HepG2 (cell line): Measurements from ENCODE around the gene SERPINA6. TPM values are rescaled to one million over a fixed set of nuclear protein-coding genes. Genes with fewer than 3 reads are reported as not detected.
A peak's percentile ranks its signal among the peaks of the same experiment; 100 is the strongest.

ENCODE experiments used
- ARNTL ChIP-seq: sonication (generic); formaldehyde crosslinking; IDR thresholded peaks from 2 replicates; pipeline ENCODE4 v1.4.0; 2020; ENCODE audit warnings: mild to moderate bottlenecking, missing genetic modification reagents
- ATF7 ChIP-seq, 2 experiments: fragments of 450-650 bp in 1 of 2; sonication (generic) in 1 of 2; formaldehyde crosslinking in 1 of 2; IDR thresholded peaks; 2 replicates each; pipeline versions ENCODE4 v1.4.0 to v1.6.1; 2016 to 2020; ENCODE audit warnings: antibody characterized with exemption in 1 of 2, mild to moderate bottlenecking in 1 of 2, missing genetic modification reagents in 1 of 2
- EHMT2 ChIP-seq: fragments of 200-600 bp; sonication (generic); IDR thresholded peaks from 2 replicates; pipeline ENCODE4 v1.7.0; 2017; ENCODE audit warnings: antibody characterized with exemption, low read depth, low read length, borderline replicate concordance
- ELF3 ChIP-seq: IDR thresholded peaks from 2 replicates; pipeline ENCODE4 v1.6.1; 2016; ENCODE audit warnings: missing genetic modification reagents, missing compliant biosample characterization
- ESRRA ChIP-seq: sonication (generic); formaldehyde crosslinking; IDR thresholded peaks from 2 replicates; pipeline ENCODE4 v1.5.1; 2020; ENCODE audit warnings: mild to moderate bottlenecking, low read depth, missing genetic modification reagents
- FOXK1 ChIP-seq: sonication (generic); formaldehyde crosslinking; IDR thresholded peaks from 2 replicates; pipeline ENCODE4 v1.4.0; 2020; ENCODE audit warnings: low read depth, missing genetic modification reagents, borderline replicate concordance
- FOXM1 ChIP-seq: sonication (generic); formaldehyde crosslinking; IDR thresholded peaks from 2 replicates; pipeline ENCODE4 v1.5.0; 2020; ENCODE audit warnings: missing genetic modification reagents
- MAFF ChIP-seq: IDR thresholded peaks from 2 replicates; pipeline ENCODE4 v1.6.1; 2011; ENCODE audit warnings: low read depth, low read length, improper control_type of control experiment
- PRPF4 ChIP-seq: fragments of 200-400 bp; formaldehyde crosslinking; IDR thresholded peaks from 2 replicates; pipeline ENCODE4 v1.6.1; 2016; ENCODE audit warnings: low read length, low read depth; ENCODE audit not compliant: poor library complexity, severe bottlenecking
- SOX13 ChIP-seq, 3 experiments: fragments of 450-650 bp in 1 of 3; sonication (generic) in 1 of 3; formaldehyde crosslinking in 1 of 3; IDR thresholded peaks in 2 of 3; conservative IDR thresholded peaks in 1 of 3; 2 replicates each; pipeline versions ENCODE4 v1.5.0 to v1.6.1; 2016 to 2020; ENCODE audit warnings: antibody characterized with exemption in 1 of 3, mild to moderate bottlenecking in 1 of 3, missing compliant biosample characterization in 1 of 3, missing genetic modification reagents in 1 of 3, moderate library complexity in 1 of 3
- TGIF2 ChIP-seq: IDR thresholded peaks from 2 replicates; pipeline ENCODE4 v1.6.1; 2016; ENCODE audit warnings: control low read depth, missing compliant biosample characterization
- ZNF232 ChIP-seq: sonication (generic); formaldehyde crosslinking; IDR thresholded peaks from 2 replicates; pipeline ENCODE4 v1.4.0; 2020; ENCODE audit warnings: missing genetic modification reagents, borderline replicate concordance
- polyA plus RNA-seq, 8 experiments: library from polyadenylated mRNA; depleted of rRNA in 3 of 8; stranded (reverse) in 7 of 8; unstranded in 1 of 8; fragments of >200 nt; fragmentation: Illumina TruSeq in 4 of 8; extraction: Trizol in 4 of 8; gene quantifications; 2 replicates each; pipeline versions ENCODE4 v1.2.1 to v1.2.3, GENCODE V29; 2011 to 2016; ENCODE audit warnings: low read depth in 4 of 8, missing spikeins in 1 of 8, mixed read lengths in 1 of 8; ENCODE audit not compliant: insufficient read depth in 1 of 8
- total RNA-seq, 5 experiments: library from RNA; depleted of rRNA; stranded (reverse); fragments of >200 nt; fragmentation: Illumina TruSeq; extraction: Trizol; gene quantifications; 2 replicates each; pipeline ENCODE4 v1.2.3, GENCODE V29; 2016; ENCODE audit warnings: low read depth in 1 of 5
- TF ChIP-seq, protein P1 (sequence below): IDR thresholded peaks from 2 replicates; pipeline ENCODE4 v1.6.1; 2016; ENCODE audit warnings: missing biosample characterization, missing genetic modification reagents, low read depth
- TF ChIP-seq, protein P2 (sequence below): sonication (generic); formaldehyde crosslinking; IDR thresholded peaks from 2 replicates; pipeline ENCODE4 v1.5.0; 2020; ENCODE audit warnings: mild to moderate bottlenecking, missing genetic modification reagents, borderline replicate concordance
- TF ChIP-seq, protein P3 (sequence below): sonication (generic); IDR thresholded peaks from 2 replicates; pipeline ENCODE4 v1.6.1; 2016; ENCODE audit warnings: low read depth, borderline replicate concordance
- TF ChIP-seq, protein P4 (sequence below), 2 experiments: sonication (generic) in 1 of 2; formaldehyde crosslinking in 1 of 2; IDR thresholded peaks; 2 replicates each; pipeline versions ENCODE4 v1.4.0 to v1.6.1; 2016 to 2020; ENCODE audit warnings: borderline replicate concordance in 1 of 2, low read depth in 1 of 2, mild to moderate bottlenecking in 1 of 2, missing genetic modification reagents in 1 of 2

The SERPINA6 gene
- total and polyA plus RNA-seq, 2 of the 13 experiments (the other 11 are each of a cell fraction or from before 2014, with no cell fraction given) = 260 to 333 TPM

DNA sequence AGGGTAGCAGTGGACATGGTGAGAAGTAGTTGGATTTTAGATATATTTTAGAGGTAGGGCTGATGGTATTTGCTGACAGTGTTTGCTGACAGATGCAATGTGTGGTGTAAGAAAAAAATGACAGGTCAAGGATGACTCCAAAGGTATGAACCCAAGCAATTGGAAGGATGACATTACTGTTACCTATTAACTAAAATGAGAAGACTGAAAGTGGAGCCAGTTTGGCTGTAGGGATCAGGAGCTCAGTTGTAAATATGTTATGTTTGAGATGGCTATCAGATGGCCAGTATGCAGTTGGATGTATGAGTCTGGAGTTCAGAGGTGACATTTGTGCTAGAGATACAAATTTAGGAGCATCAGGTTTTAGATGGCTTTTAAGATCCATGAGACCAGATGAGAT, 17.4 kb upstream of the SERPINA6 start (continued):
- TF ChIP-seq, protein P1, sequence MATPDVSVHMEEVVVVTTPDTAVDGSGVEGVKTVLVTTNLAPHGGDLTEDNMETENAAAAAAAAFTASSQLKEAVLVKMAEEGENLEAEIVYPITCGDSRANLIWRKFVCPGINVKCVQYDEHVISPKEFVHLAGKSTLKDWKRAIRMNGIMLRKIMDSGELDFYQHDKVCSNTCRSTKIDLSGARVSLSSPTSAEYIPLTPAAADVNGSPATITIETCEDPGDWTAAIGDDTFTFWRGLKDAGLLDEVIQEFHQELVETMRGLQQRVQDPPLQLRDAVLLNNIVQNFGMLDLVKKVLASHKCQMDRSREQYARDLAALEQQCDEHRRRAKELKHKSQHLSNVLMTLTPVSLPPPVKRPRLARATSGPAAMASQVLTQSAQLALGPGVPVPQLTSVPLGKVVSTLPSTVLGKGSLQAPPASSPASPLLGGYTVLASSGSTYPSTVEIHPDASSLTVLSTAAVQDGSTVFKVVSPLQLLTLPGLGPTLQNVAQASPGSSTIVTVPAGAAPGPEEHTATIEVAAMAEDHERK (CRISPR knock-in tag) = no peak
- TF ChIP-seq ESRRA (no peak; the same call in 1 of the 2 replicates), EHMT2 (peak; percentile 77; the same call in 1 of the 2 replicates), ARNTL (CRISPR knock-in tag) (peak; percentile 41; the same call in 1 of the 2 replicates), ELF3 (peak; percentile 70; the same call in 1 of the 2 replicates), FOXK1 (peak; percentile 66; the same call in 1 of the 2 replicates), TGIF2 (peak; percentile 96), ATF7 (IDR thresholded peaks at IDR 0.05) (0 out of 2 replicates have a peak, but pooled peaks have one; percentile 12), ATF7 (CRISPR knock-in tag; IDR thresholded peaks at IDR 0.05) (no peak; the same call in 1 of the 2 replicates), ZNF232 (CRISPR knock-in tag) (no peak), SOX13 (IDR thresholded peaks at IDR 0.05) (no peak; the same call in 1 of the 2 replicates), SOX13 (CRISPR knock-in tag; conservative IDR thresholded peaks at IDR 0.05 in 1 of 2, IDR thresholded peaks at IDR 0.05 in 1 of 2) (peak in 1 of 2 experiments; percentile 86; a peak in 2 of 4 replicates), FOXM1 (CRISPR knock-in tag) (no peak), MAFF (peak; percentile 94), PRPF4 (no peak)
- TF ChIP-seq, protein P2, sequence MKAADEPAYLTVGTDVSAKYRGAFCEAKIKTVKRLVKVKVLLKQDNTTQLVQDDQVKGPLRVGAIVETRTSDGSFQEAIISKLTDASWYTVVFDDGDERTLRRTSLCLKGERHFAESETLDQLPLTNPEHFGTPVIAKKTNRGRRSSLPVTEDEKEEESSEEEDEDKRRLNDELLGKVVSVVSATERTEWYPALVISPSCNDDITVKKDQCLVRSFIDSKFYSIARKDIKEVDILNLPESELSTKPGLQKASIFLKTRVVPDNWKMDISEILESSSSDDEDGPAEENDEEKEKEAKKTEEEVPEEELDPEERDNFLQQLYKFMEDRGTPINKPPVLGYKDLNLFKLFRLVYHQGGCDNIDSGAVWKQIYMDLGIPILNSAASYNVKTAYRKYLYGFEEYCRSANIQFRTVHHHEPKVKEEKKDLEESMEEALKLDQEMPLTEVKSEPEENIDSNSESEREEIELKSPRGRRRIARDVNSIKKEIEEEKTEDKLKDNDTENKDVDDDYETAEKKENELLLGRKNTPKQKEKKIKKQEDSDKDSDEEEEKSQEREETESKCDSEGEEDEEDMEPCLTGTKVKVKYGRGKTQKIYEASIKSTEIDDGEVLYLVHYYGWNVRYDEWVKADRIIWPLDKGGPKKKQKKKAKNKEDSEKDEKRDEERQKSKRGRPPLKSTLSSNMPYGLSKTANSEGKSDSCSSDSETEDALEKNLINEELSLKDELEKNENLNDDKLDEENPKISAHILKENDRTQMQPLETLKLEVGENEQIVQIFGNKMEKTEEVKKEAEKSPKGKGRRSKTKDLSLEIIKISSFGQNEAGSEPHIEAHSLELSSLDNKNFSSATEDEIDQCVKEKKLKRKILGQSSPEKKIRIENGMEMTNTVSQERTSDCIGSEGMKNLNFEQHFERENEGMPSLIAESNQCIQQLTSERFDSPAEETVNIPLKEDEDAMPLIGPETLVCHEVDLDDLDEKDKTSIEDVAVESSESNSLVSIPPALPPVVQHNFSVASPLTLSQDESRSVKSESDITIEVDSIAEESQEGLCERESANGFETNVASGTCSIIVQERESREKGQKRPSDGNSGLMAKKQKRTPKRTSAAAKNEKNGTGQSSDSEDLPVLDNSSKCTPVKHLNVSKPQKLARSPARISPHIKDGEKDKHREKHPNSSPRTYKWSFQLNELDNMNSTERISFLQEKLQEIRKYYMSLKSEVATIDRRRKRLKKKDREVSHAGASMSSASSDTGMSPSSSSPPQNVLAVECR (CRISPR knock-in tag) = no peak; the same call in 1 of the 2 replicates
- TF ChIP-seq, protein P3, sequence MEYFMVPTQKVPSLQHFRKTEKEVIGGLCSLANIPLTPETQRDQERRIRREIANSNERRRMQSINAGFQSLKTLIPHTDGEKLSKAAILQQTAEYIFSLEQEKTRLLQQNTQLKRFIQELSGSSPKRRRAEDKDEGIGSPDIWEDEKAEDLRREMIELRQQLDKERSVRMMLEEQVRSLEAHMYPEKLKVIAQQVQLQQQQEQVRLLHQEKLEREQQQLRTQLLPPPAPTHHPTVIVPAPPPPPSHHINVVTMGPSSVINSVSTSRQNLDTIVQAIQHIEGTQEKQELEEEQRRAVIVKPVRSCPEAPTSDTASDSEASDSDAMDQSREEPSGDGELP = peak; percentile 57; the same call in 1 of the 2 replicates
- TF ChIP-seq, protein P4, sequence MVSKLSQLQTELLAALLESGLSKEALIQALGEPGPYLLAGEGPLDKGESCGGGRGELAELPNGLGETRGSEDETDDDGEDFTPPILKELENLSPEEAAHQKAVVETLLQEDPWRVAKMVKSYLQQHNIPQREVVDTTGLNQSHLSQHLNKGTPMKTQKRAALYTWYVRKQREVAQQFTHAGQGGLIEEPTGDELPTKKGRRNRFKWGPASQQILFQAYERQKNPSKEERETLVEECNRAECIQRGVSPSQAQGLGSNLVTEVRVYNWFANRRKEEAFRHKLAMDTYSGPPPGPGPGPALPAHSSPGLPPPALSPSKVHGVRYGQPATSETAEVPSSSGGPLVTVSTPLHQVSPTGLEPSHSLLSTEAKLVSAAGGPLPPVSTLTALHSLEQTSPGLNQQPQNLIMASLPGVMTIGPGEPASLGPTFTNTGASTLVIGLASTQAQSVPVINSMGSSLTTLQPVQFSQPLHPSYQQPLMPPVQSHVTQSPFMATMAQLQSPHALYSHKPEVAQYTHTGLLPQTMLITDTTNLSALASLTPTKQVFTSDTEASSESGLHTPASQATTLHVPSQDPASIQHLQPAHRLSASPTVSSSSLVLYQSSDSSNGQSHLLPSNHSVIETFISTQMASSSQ (IDR thresholded peaks at IDR 0.05; ENCODE audit: low read depth) = peak; percentile 96
- TF ChIP-seq, protein P4 (CRISPR knock-in tag; IDR thresholded peaks at IDR 0.05; ENCODE audit: borderline replicate concordance) = peak; percentile 98
